Activated naive CD8-positive, alpha-beta T cell treated with anti-CD3 and anti-CD28 coated beads, Interleukin-2, amount 10 ng/mL, durations not matched to agents 7 days and 5 days (primary cell): ENCODE measurements around the gene ARL15. TPM values are rescaled to one million over a fixed set of nuclear protein-coding genes. Genes with fewer than 3 reads are reported as not detected.
A peak's percentile ranks its signal among the peaks of the same experiment; 100 is the strongest.

Experiments
- ATAC-seq: fragments of 150-1000 bp; cut with Tn5 transposase; one replicate; pipeline ENCODE4 v1.10.0; 2021; ENCODE audit warnings: low read depth, moderate library complexity
- POLR2A ChIA-PET: fragments of 350-600 bp; sonication (Branson Sonifier 250); formaldehyde crosslinking; loops from one replicate; lab custom pipeline; 2021; ENCODE audit warnings: antibody characterized with exemption; lab: Charles Lee
- DNase-seq: peaks from one replicate; pipeline ENCODE4 v3.0.0; 2021
- H3K27ac Mint-ChIP-seq: one replicate; pipeline ENCODE4 v1.8.0; 2022; ENCODE audit warnings: mild to moderate bottlenecking, mixed read lengths
- H3K27me3 Mint-ChIP-seq: one replicate; pipeline ENCODE4 v1.8.0; 2022; ENCODE audit warnings: mild to moderate bottlenecking, moderate library complexity, mixed read lengths
- H3K36me3 Mint-ChIP-seq: one replicate; pipeline ENCODE4 v1.8.0; 2021; ENCODE audit warnings: mild to moderate bottlenecking, mixed read lengths
- H3K4me1 Mint-ChIP-seq: one replicate; pipeline ENCODE4 v1.8.0; 2021; ENCODE audit warnings: mixed read lengths
- H3K4me3 Mint-ChIP-seq: one replicate; pipeline ENCODE4 v1.8.0; 2022; ENCODE audit warnings: mild to moderate bottlenecking, moderate library complexity, mixed read lengths
- H3K9me3 Mint-ChIP-seq: one replicate; pipeline ENCODE4 v1.8.0; 2021; ENCODE audit warnings: mixed read lengths
- total RNA-seq, 2 experiments: library from RNA; stranded (reverse); gene quantifications; one replicate each; pipeline ENCODE4 v1.2.3, GENCODE V29; 2021

ARL15 gene
- total RNA-seq, 2 experiments from 2014 or later = 9.8 to 12.2 TPM

GRCh38 chr5:54242297-54242696 lies 68.1 kb downstream of the ARL15 start:
- Mint-ChIP-seq H3K9me3 (no peaks in the 10 kb centered on the region), H3K36me3 (no peaks in the 10 kb centered on the region), H3K27me3 (no peaks in the 10 kb centered on the region), H3K27ac (no peak overlapping the region), H3K4me3 (no peak overlapping the region), H3K4me1 (peaks cover 3% of the 10 kb centered on the region)
- ATAC-seq (no peak), DNase-seq (no peak)
- POLR2A ChIA-PET = no interaction called here

- POLR2A ChIA-PET = no interaction called here
- DNase-seq (no peak), ATAC-seq (peak; percentile 50)
- peak overlapping the region; percentile 48 for H3K4me3 Mint-ChIP-seq
- no peaks in the 10 kb centered on the region for H3K9me3 Mint-ChIP-seq
- H3K36me3 Mint-ChIP-seq = no peaks in the 10 kb centered on the region
- H3K27ac Mint-ChIP-seq = no peak overlapping the region
- H3K27me3 Mint-ChIP-seq = peaks cover 2% of the 10 kb centered on the region
- H3K4me1 Mint-ChIP-seq = peaks cover 3% of the 10 kb centered on the region
Observed at GRCh38 chr5:54234304-54234933, 76.0 kb downstream of the ARL15 start.

GRCh38 chr5:54230936-54231685 lies 79.3 kb downstream of the ARL15 start:
- no peak for DNase-seq
- POLR2A ChIA-PET = no interaction called here
- H3K9me3 Mint-ChIP-seq = no peaks in the 10 kb centered on the region
- no peak overlapping the region for H3K27ac Mint-ChIP-seq
- H3K4me3 Mint-ChIP-seq = no peak overlapping the region
- no peak for ATAC-seq
- peaks cover 4% of the 10 kb centered on the region for H3K4me1 Mint-ChIP-seq
- H3K36me3 Mint-ChIP-seq = no peaks in the 10 kb centered on the region
- peaks cover 2% of the 10 kb centered on the region for H3K27me3 Mint-ChIP-seq

- no peaks in the 10 kb centered on the region for H3K36me3 Mint-ChIP-seq
- H3K4me3 Mint-ChIP-seq = no peak overlapping the region
- H3K4me1 Mint-ChIP-seq = peaks cover 1% of the 10 kb centered on the region
- H3K9me3 Mint-ChIP-seq = no peaks in the 10 kb centered on the region
- no peak overlapping the region for H3K27ac Mint-ChIP-seq
- H3K27me3 Mint-ChIP-seq = peaks cover 6% of the 10 kb centered on the region
- DNase-seq = peak; percentile 75
- POLR2A ChIA-PET = no interaction called here
- ATAC-seq = peak; percentile 58
Observed at GRCh38 chr5:54229041-54229780, 81.2 kb downstream of the ARL15 start.

- no peaks in the 10 kb centered on the region for H3K9me3 Mint-ChIP-seq
- H3K36me3 Mint-ChIP-seq = peaks cover 1% of the 10 kb centered on the region
- no peak for DNase-seq
- H3K27ac Mint-ChIP-seq = no peak overlapping the region
- POLR2A ChIA-PET = no interaction called here
- peaks cover 6% of the 10 kb centered on the region for H3K27me3 Mint-ChIP-seq
- no peak for ATAC-seq
- H3K4me1 Mint-ChIP-seq = peaks cover 1% of the 10 kb centered on the region
- no peak overlapping the region for H3K4me3 Mint-ChIP-seq
Observed at GRCh38 chr5:54227759-54228158, 82.6 kb downstream of the ARL15 start.

- no peak overlapping the region for H3K27ac Mint-ChIP-seq
- no peaks in the 10 kb centered on the region for H3K9me3 Mint-ChIP-seq
- peaks cover 1% of the 10 kb centered on the region for H3K36me3 Mint-ChIP-seq
- H3K4me1 Mint-ChIP-seq = peaks cover 1% of the 10 kb centered on the region
- ATAC-seq = no peak
- peaks cover 6% of the 10 kb centered on the region for H3K27me3 Mint-ChIP-seq
- POLR2A ChIA-PET = no interaction called here
- DNase-seq = no peak
- H3K4me3 Mint-ChIP-seq = no peak overlapping the region
Observed at GRCh38 chr5:54227109-54227508, 83.3 kb downstream of the ARL15 start.

GRCh38 chr5:54226215-54226614 lies 84.2 kb downstream of the ARL15 start:
- Mint-ChIP-seq H3K4me3 (no peak overlapping the region), H3K36me3 (peaks cover 1% of the 10 kb centered on the region), H3K27ac (no peak overlapping the region), H3K9me3 (no peaks in the 10 kb centered on the region), H3K27me3 (peaks cover 6% of the 10 kb centered on the region), H3K4me1 (peaks cover 1% of the 10 kb centered on the region)
- no peak for DNase-seq
- ATAC-seq = no peak
- POLR2A ChIA-PET = no interaction called here

- POLR2A ChIA-PET = no interaction called here
- Mint-ChIP-seq H3K9me3 (no peaks in the 10 kb centered on the region), H3K4me1 (peaks cover 1% of the 10 kb centered on the region), H3K4me3 (no peak overlapping the region), H3K27ac (no peak overlapping the region), H3K36me3 (peaks cover 1% of the 10 kb centered on the region), H3K27me3 (peaks cover 4% of the 10 kb centered on the region)
- ATAC-seq (no peak), DNase-seq (no peak)
Observed at GRCh38 chr5:54224103-54224826, 86.1 kb downstream of the ARL15 start.

GRCh38 chr5:54222336-54222735 lies 88.0 kb downstream of the ARL15 start:
- POLR2A ChIA-PET = no interaction called here
- H3K36me3 Mint-ChIP-seq = peaks cover 1% of the 10 kb centered on the region
- H3K4me1 Mint-ChIP-seq = no peaks in the 10 kb centered on the region
- DNase-seq = no peak
- H3K4me3 Mint-ChIP-seq = no peak overlapping the region
- H3K9me3 Mint-ChIP-seq = no peaks in the 10 kb centered on the region
- no peak overlapping the region for H3K27ac Mint-ChIP-seq
- peaks cover 4% of the 10 kb centered on the region for H3K27me3 Mint-ChIP-seq
- ATAC-seq = no peak

GRCh38 chr5:54221135-54221534 lies 89.2 kb downstream of the ARL15 start:
- POLR2A ChIA-PET = no interaction called here
- Mint-ChIP-seq H3K27me3 (peaks cover 4% of the 10 kb centered on the region), H3K4me1 (no peaks in the 10 kb centered on the region), H3K4me3 (no peak overlapping the region), H3K9me3 (no peaks in the 10 kb centered on the region), H3K27ac (no peak overlapping the region), H3K36me3 (peaks cover 1% of the 10 kb centered on the region)
- ATAC-seq (no peak), DNase-seq (no peak)

- Mint-ChIP-seq H3K36me3 (peaks cover 1% of the 10 kb centered on the region), H3K27me3 (no peaks in the 10 kb centered on the region), H3K27ac (no peak overlapping the region), H3K4me1 (no peaks in the 10 kb centered on the region), H3K9me3 (no peaks in the 10 kb centered on the region), H3K4me3 (no peak overlapping the region)
- ATAC-seq (no peak), DNase-seq (no peak)
- POLR2A ChIA-PET = no interaction called here
Observed at GRCh38 chr5:54220230-54221040, 89.9 kb downstream of the ARL15 start.

GRCh38 chr5:54217826-54218503 lies 92.4 kb downstream of the ARL15 start:
- Mint-ChIP-seq H3K36me3 (no peaks in the 10 kb centered on the region), H3K4me1 (peaks cover 3% of the 10 kb centered on the region), H3K27ac (no peak overlapping the region), H3K9me3 (no peaks in the 10 kb centered on the region), H3K4me3 (no peak overlapping the region), H3K27me3 (no peaks in the 10 kb centered on the region)
- ATAC-seq (peak; percentile 54), DNase-seq (no peak)
- POLR2A ChIA-PET = no interaction called here
